ENCODE results near the gene CCBE1.

Gene CCBE1

GRCh38 chr18:59500765-59501164 is 196.5 kb downstream of the CCBE1 start:
- DNase-seq, result no peak

- DNase-seq, result no peak
These were observed 198.6 kb downstream of the CCBE1 start for GRCh38 chr18:59498506-59499086.

GRCh38 chr18:59492756-59493421 is 204.3 kb downstream of the CCBE1 start:
- DNase-seq, result no peak

GRCh38 chr18:59488899-59489298 is 208.3 kb downstream of the CCBE1 start:
- DNase-seq, result no peak

- no peak for DNase-seq
These were observed 211.8 kb downstream of the CCBE1 start for GRCh38 chr18:59485382-59485781.

- DNase-seq, result no peak
These were observed 212.5 kb downstream of the CCBE1 start for GRCh38 chr18:59484561-59485328.

GRCh38 chr18:59484131-59484530 is 213.1 kb downstream of the CCBE1 start:
- DNase-seq, result no peak

GRCh38 chr18:59481436-59481835 is 215.8 kb downstream of the CCBE1 start:
- DNase-seq, result no peak

GRCh38 chr18:59479776-59480175 is 217.4 kb downstream of the CCBE1 start:
- DNase-seq, result no peak

- no peak for DNase-seq
These were observed 218.6 kb downstream of the CCBE1 start for GRCh38 chr18:59478591-59478990.

GRCh38 chr18:59477849-59478248 is 219.4 kb downstream of the CCBE1 start:
- no peak for DNase-seq

- no peak for DNase-seq
These were observed 226.6 kb downstream of the CCBE1 start for GRCh38 chr18:59470561-59471121.

GRCh38 chr18:59469463-59470180 is 227.6 kb downstream of the CCBE1 start:
- DNase-seq, result no peak

GRCh38 chr18:59468821-59469220 is 228.4 kb downstream of the CCBE1 start:
- no peak for DNase-seq

- no peak for DNase-seq
These were observed 229.7 kb downstream of the CCBE1 start for GRCh38 chr18:59467497-59467896.

- DNase-seq, result no peak
These were observed 230.2 kb downstream of the CCBE1 start for GRCh38 chr18:59466980-59467379.

- no peak for DNase-seq
These were observed 232.7 kb downstream of the CCBE1 start for GRCh38 chr18:59464486-59464885.

GRCh38 chr18:59461171-59461570 is 236.1 kb downstream of the CCBE1 start:
- DNase-seq, result no peak

GRCh38 chr18:59460072-59460420 is 237.2 kb downstream of the CCBE1 start:
- DNase-seq, result no peak

- no peak for DNase-seq
These were observed 237.7 kb downstream of the CCBE1 start for GRCh38 chr18:59459369-59460071.

GRCh38 chr18:59458575-59458974 is 238.6 kb downstream of the CCBE1 start:
- no peak for DNase-seq

Measured in amygdala (tissue), 56 donors.